DND-41 (cell line): ENCODE measurements around the gene KIF26A.

Experiments used
- ATAC-seq: fragments of 200-7000 bp; cut with Tn5 transposase; 3 replicates; pipeline ENCODE4 v1.9.1; 2021; ENCODE audit warnings: low read depth; ENCODE audit not compliant: insufficient read depth
- DNase-seq: peaks from one replicate; pipeline ENCODE4 v3.0.0-alpha.2; 2020
- H2AFZ ChIP-seq: 2 replicates; pipeline ENCODE4 v1.6.0; 2012; ENCODE audit warnings: low read depth, low read length
- H3K27ac ChIP-seq: 2 replicates; pipeline ENCODE4 v1.5.1; 2012; ENCODE audit warnings: low read length, inconsistent platforms
- H3K27me3 ChIP-seq: fragments of 200-600 bp; sonication (generic); 2 replicates; pipeline ENCODE4 v1.6.0; 2012; ENCODE audit warnings: low read length, mild to moderate bottlenecking, inconsistent platforms; ENCODE audit not compliant: insufficient read depth, poor library complexity
- H3K36me3 ChIP-seq: 2 replicates; pipeline ENCODE4 v1.5.1; 2012; ENCODE audit warnings: low read length, inconsistent platforms; ENCODE audit not compliant: insufficient read depth
- H3K4me1 ChIP-seq: 2 replicates; pipeline ENCODE4 v1.5.1; 2012; ENCODE audit warnings: mild to moderate bottlenecking, low read length; ENCODE audit not compliant: insufficient read depth
- H3K4me2 ChIP-seq: 2 replicates; pipeline ENCODE4 v1.6.0; 2012; ENCODE audit warnings: mild to moderate bottlenecking, moderate library complexity, low read length, inconsistent platforms; ENCODE audit not compliant: insufficient read depth
- H3K4me3 ChIP-seq, 2 experiments: fragments of 200-600 bp in 1 of 2; shearing (Covaris generic) in 1 of 2; 2 replicates each; pipeline ENCODE4 v1.5.1; 2012 to 2016; ENCODE audit warnings: inconsistent platforms in 2 of 2, low read length in 2 of 2, mild to moderate bottlenecking in 2 of 2, low read depth in 1 of 2, moderate library complexity in 1 of 2
- H3K79me2 ChIP-seq: 2 replicates; pipeline ENCODE4 v1.6.0; 2012; ENCODE audit warnings: low read length, inconsistent platforms; ENCODE audit not compliant: insufficient read depth
- H3K9ac ChIP-seq: 2 replicates; pipeline ENCODE4 v1.6.0; 2012; ENCODE audit warnings: low read depth, mild to moderate bottlenecking, inconsistent platforms, low read length, moderate library complexity
- H3K9me3 ChIP-seq: 2 replicates; pipeline ENCODE4 v1.5.1; 2012; ENCODE audit warnings: low read length, moderate library complexity, mild to moderate bottlenecking, inconsistent platforms; ENCODE audit not compliant: insufficient read depth, severe bottlenecking
- H4K20me1 ChIP-seq: 2 replicates; pipeline ENCODE4 v1.6.0; 2012; ENCODE audit warnings: low read length; ENCODE audit not compliant: insufficient read depth
- EZH2 ChIP-seq: IDR thresholded peaks from 3 replicates; pipeline ENCODE4 v1.6.1; 2012; ENCODE audit warnings: borderline replicate concordance, low read depth, mild to moderate bottlenecking, moderate library complexity, low read length, inconsistent platforms; ENCODE audit not compliant: severe bottlenecking
- TF ChIP-seq, protein P1 (sequence below): IDR thresholded peaks from 2 replicates; pipeline ENCODE4 v1.5.1; 2012; ENCODE audit warnings: borderline replicate concordance, low read length, moderate library complexity, mild to moderate bottlenecking; ENCODE audit not compliant: poor library complexity, severe bottlenecking; ENCODE audit errors: extremely low read depth

Gene KIF26A

GRCh38 chr14:104123879-104124278 is 14.5 kb upstream of the KIF26A start:
- H3K4me2 ChIP-seq, result no peak overlapping the region
- DNase-seq (no peak), ATAC-seq (no peak)
- H2AFZ ChIP-seq, result no peak overlapping the region
- no peak overlapping the region for H3K9ac ChIP-seq
- H3K27me3 ChIP-seq, result peaks cover 4% of the 10 kb centered on the region
- no peaks in the 10 kb centered on the region for H4K20me1 ChIP-seq
- H3K4me3 ChIP-seq, result no peak overlapping the region
- H3K27ac ChIP-seq, result no peak overlapping the region
- peaks cover 13% of the 10 kb centered on the region for H3K9me3 ChIP-seq
- H3K4me1 ChIP-seq, result no peaks in the 10 kb centered on the region
- H3K79me2 ChIP-seq, result no peaks in the 10 kb centered on the region
- TF ChIP-seq, protein P1, sequence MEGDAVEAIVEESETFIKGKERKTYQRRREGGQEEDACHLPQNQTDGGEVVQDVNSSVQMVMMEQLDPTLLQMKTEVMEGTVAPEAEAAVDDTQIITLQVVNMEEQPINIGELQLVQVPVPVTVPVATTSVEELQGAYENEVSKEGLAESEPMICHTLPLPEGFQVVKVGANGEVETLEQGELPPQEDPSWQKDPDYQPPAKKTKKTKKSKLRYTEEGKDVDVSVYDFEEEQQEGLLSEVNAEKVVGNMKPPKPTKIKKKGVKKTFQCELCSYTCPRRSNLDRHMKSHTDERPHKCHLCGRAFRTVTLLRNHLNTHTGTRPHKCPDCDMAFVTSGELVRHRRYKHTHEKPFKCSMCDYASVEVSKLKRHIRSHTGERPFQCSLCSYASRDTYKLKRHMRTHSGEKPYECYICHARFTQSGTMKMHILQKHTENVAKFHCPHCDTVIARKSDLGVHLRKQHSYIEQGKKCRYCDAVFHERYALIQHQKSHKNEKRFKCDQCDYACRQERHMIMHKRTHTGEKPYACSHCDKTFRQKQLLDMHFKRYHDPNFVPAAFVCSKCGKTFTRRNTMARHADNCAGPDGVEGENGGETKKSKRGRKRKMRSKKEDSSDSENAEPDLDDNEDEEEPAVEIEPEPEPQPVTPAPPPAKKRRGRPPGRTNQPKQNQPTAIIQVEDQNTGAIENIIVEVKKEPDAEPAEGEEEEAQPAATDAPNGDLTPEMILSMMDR, result no peak
- no peak for TF ChIP-seq EZH2
- no peaks in the 10 kb centered on the region for H3K36me3 ChIP-seq

DNA sequence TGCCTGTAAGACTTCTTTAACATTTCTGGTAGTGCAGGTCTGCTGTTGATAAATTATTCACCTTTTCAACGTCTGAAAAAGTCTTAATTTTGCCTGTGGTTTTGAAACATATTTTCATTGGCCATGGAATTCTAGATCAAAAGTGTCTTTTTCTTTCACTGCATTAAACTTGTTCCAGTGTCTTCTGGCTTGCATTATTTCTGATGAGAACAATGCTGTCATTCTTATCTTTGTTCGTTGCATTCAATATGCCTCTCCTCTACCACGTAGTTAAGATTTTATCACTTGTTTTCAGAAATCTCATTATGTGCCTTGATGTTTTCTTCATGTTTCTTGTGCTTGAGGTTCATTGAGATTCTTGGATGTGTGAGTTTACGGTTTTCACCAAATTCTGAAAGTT is 13.4 kb upstream of the KIF26A start:
- no peaks in the 10 kb centered on the region for H4K20me1 ChIP-seq
- ATAC-seq, result no peak
- H3K4me2 ChIP-seq, result no peak overlapping the region
- no peaks in the 10 kb centered on the region for H3K4me1 ChIP-seq
- peaks cover 4% of the 10 kb centered on the region for H3K27me3 ChIP-seq
- no peak overlapping the region for H3K27ac ChIP-seq
- DNase-seq, result no peak
- no peaks in the 10 kb centered on the region for H3K79me2 ChIP-seq
- H3K9ac ChIP-seq, result no peak overlapping the region
- TF ChIP-seq EZH2, result no peak
- TF ChIP-seq, protein P1, result no peak
- no peaks in the 10 kb centered on the region for H3K36me3 ChIP-seq
- no peak overlapping the region for H3K4me3 ChIP-seq
- H3K9me3 ChIP-seq, result peaks cover 23% of the 10 kb centered on the region
- no peak overlapping the region for H2AFZ ChIP-seq

- Histone ChIP-seq H3K9me3 (peaks cover 30% of the 10 kb centered on the region), H3K4me2 (no peak overlapping the region), H4K20me1 (no peaks in the 10 kb centered on the region), H3K4me1 (no peaks in the 10 kb centered on the region), H2AFZ (no peak overlapping the region), H3K9ac (no peak overlapping the region), H3K27ac (no peak overlapping the region), H3K79me2 (no peaks in the 10 kb centered on the region), H3K36me3 (no peaks in the 10 kb centered on the region), H3K27me3 (no peaks in the 10 kb centered on the region), H3K4me3 (no peak overlapping the region)
- ATAC-seq, result no peak
- DNase-seq, result no peak
- TF ChIP-seq, protein P1, result no peak
- TF ChIP-seq EZH2, result no peak
Measured at GRCh38 chr14:104126753-104127152, 11.6 kb upstream of the KIF26A start.

DNA sequence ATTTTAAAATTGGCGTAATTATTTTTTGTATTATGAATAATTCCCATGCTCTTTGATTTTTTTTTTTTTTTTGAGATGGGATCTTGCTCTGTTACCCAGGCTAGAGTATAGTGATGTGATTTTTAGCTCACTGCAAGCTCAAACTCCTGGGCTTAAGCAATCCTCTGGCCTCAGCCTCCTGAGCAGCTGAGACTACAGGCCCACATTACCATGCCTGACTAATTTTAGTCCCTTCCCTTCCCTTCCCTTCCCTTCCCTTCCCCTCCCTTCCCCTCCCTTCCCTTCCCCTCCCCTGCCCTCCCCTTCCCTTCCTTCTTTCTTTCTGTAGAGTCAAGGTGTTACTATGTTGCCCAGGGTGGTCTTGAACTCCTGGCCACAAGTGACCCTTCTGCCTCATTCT is 9.4 kb upstream of the KIF26A start:
- no peak for TF ChIP-seq EZH2
- TF ChIP-seq, protein P1, result no peak
- H3K4me3 ChIP-seq, result no peak overlapping the region
- no peak overlapping the region for H2AFZ ChIP-seq
- H3K9ac ChIP-seq, result no peak overlapping the region
- no peaks in the 10 kb centered on the region for H4K20me1 ChIP-seq
- H3K27me3 ChIP-seq, result no peaks in the 10 kb centered on the region
- H3K9me3 ChIP-seq, result peaks cover 25% of the 10 kb centered on the region
- H3K4me2 ChIP-seq, result no peak overlapping the region
- H3K27ac ChIP-seq, result no peak overlapping the region
- DNase-seq (no peak), ATAC-seq (no peak)
- H3K36me3 ChIP-seq, result no peaks in the 10 kb centered on the region
- H3K79me2 ChIP-seq, result no peaks in the 10 kb centered on the region
- H3K4me1 ChIP-seq, result no peaks in the 10 kb centered on the region
